GM12878 (cell line): ENCODE results near the gene ATAD2B.

Experiments
- CEBPB ChIP-seq, 2 experiments: fragments of 150-350 bp in 1 of 2; IDR thresholded peaks; 2 replicates each; pipeline ENCODE4 v1.6.1; 2012 to 2014; ENCODE audit warnings: low read depth in 2 of 2, low read length in 2 of 2, borderline replicate concordance in 1 of 2, inconsistent platforms in 1 of 2
- CHD1 ChIP-seq: IDR thresholded peaks from 2 replicates; pipeline ENCODE4 v1.6.1; 2012; ENCODE audit warnings: low read depth, low read length, improper control_type of control experiment
- CREM ChIP-seq: IDR thresholded peaks from 2 replicates; pipeline ENCODE4 v1.6.1; 2014; ENCODE audit warnings: antibody characterized with exemption, low read depth
- EZH2 ChIP-seq: IDR thresholded peaks from 2 replicates; pipeline ENCODE4 v1.6.1; 2012; ENCODE audit warnings: low read depth, mild to moderate bottlenecking, control low read depth, inconsistent platforms, low read length, borderline replicate concordance; ENCODE audit not compliant: control insufficient read depth
- JUNB ChIP-seq: IDR thresholded peaks from 2 replicates; pipeline ENCODE4 v1.6.1; 2016; ENCODE audit warnings: antibody characterized with exemption, mild to moderate bottlenecking
- SMARCA5 ChIP-seq: fragments of 450-650 bp; IDR thresholded peaks from 2 replicates; pipeline ENCODE4 v1.6.1; 2017; ENCODE audit warnings: mild to moderate bottlenecking
- SMC3 ChIP-seq: IDR thresholded peaks from 2 replicates; pipeline ENCODE4 v1.6.1; 2011; ENCODE audit warnings: low read length, improper control_type of control experiment, borderline replicate concordance
- ZSCAN29 ChIP-seq: fragments of 450-650 bp; IDR thresholded peaks from 2 replicates; pipeline ENCODE4 v1.6.1; 2017; ENCODE audit warnings: mild to moderate bottlenecking, moderate library complexity
- TF ChIP-seq, protein P1 (sequence below), 3 experiments: IDR thresholded peaks in 2 of 3; conservative IDR thresholded peaks in 1 of 3; 2 replicates each; pipeline ENCODE4 v1.5.1; 2011; ENCODE audit warnings: low read depth in 3 of 3, low read length in 3 of 3, mild to moderate bottlenecking in 3 of 3, control low read depth in 2 of 3, moderate library complexity in 2 of 3, inconsistent platforms in 1 of 3, mixed read lengths in 1 of 3; ENCODE audit not compliant: control insufficient read depth in 2 of 3, insufficient read depth in 1 of 3; ENCODE audit errors: extremely low read depth in 1 of 3
- TF ChIP-seq, protein P2 (sequence below): IDR thresholded peaks from 2 replicates; pipeline ENCODE4 v1.6.1; 2012; ENCODE audit warnings: mild to moderate bottlenecking, low read depth, low read length
- TF ChIP-seq, protein P3 (sequence below): fragments of 450-650 bp; IDR thresholded peaks from 2 replicates; pipeline ENCODE4 v1.6.1; 2016; ENCODE audit warnings: mild to moderate bottlenecking

DNA sequence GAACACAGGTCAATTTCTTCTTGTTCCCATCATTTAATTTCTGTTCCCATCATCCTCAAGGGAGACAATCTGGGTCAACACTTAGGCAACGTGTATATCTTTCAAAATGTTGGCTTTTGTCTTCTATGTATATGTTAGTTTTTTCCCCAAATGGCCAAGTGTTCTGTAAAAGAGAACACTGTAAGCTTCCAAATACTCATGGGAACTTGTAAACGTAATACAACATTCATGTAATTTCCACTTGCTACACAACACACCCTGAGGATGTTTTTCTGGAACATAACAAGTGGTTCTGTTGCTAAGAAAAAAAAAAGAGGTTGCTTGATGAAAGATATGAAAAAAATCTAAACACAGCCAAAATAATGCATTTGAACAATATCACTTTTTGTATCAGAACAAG is 149.1 kb downstream of the ATAD2B start:
- TF ChIP-seq CHD1 (no peak), CEBPB (IDR thresholded peaks at IDR 0.05; ENCODE audit: borderline replicate concordance in 1 of 2, low read depth in 2 of 2, low read length in 2 of 2) (no peak), JUNB (no peak), CREM (no peak), SMC3 (no peak), ZSCAN29 (no peak), EZH2 (no peak), SMARCA5 (no peak)
- TF ChIP-seq, protein P1, sequence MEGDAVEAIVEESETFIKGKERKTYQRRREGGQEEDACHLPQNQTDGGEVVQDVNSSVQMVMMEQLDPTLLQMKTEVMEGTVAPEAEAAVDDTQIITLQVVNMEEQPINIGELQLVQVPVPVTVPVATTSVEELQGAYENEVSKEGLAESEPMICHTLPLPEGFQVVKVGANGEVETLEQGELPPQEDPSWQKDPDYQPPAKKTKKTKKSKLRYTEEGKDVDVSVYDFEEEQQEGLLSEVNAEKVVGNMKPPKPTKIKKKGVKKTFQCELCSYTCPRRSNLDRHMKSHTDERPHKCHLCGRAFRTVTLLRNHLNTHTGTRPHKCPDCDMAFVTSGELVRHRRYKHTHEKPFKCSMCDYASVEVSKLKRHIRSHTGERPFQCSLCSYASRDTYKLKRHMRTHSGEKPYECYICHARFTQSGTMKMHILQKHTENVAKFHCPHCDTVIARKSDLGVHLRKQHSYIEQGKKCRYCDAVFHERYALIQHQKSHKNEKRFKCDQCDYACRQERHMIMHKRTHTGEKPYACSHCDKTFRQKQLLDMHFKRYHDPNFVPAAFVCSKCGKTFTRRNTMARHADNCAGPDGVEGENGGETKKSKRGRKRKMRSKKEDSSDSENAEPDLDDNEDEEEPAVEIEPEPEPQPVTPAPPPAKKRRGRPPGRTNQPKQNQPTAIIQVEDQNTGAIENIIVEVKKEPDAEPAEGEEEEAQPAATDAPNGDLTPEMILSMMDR (IDR thresholded peaks at IDR 0.05 in 2 of 3, conservative IDR thresholded peaks at IDR 0.05 in 1 of 3; ENCODE audit: control insufficient read depth in 2 of 3, extremely low read depth in 1 of 3, insufficient read depth in 1 of 3, low read depth in 3 of 3, low read length in 3 of 3) = no peak
- TF ChIP-seq, protein P2, sequence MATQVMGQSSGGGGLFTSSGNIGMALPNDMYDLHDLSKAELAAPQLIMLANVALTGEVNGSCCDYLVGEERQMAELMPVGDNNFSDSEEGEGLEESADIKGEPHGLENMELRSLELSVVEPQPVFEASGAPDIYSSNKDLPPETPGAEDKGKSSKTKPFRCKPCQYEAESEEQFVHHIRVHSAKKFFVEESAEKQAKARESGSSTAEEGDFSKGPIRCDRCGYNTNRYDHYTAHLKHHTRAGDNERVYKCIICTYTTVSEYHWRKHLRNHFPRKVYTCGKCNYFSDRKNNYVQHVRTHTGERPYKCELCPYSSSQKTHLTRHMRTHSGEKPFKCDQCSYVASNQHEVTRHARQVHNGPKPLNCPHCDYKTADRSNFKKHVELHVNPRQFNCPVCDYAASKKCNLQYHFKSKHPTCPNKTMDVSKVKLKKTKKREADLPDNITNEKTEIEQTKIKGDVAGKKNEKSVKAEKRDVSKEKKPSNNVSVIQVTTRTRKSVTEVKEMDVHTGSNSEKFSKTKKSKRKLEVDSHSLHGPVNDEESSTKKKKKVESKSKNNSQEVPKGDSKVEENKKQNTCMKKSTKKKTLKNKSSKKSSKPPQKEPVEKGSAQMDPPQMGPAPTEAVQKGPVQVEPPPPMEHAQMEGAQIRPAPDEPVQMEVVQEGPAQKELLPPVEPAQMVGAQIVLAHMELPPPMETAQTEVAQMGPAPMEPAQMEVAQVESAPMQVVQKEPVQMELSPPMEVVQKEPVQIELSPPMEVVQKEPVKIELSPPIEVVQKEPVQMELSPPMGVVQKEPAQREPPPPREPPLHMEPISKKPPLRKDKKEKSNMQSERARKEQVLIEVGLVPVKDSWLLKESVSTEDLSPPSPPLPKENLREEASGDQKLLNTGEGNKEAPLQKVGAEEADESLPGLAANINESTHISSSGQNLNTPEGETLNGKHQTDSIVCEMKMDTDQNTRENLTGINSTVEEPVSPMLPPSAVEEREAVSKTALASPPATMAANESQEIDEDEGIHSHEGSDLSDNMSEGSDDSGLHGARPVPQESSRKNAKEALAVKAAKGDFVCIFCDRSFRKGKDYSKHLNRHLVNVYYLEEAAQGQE = no peak
- TF ChIP-seq, protein P3, sequence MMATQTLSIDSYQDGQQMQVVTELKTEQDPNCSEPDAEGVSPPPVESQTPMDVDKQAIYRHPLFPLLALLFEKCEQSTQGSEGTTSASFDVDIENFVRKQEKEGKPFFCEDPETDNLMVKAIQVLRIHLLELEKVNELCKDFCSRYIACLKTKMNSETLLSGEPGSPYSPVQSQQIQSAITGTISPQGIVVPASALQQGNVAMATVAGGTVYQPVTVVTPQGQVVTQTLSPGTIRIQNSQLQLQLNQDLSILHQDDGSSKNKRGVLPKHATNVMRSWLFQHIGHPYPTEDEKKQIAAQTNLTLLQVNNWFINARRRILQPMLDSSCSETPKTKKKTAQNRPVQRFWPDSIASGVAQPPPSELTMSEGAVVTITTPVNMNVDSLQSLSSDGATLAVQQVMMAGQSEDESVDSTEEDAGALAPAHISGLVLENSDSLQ = no peak
